Cardiac muscle cell (in vitro differentiated cells and primary cell): ENCODE data around the gene LYPD6B. TPM values are rescaled to one million over a fixed set of nuclear protein-coding genes. Genes with fewer than 3 reads are reported as not detected.

ENCODE experiments used
- DNase-seq, 2 donors: peaks; one replicate each; pipeline versions ENCODE4 v3.0.0 to v3.0.0-alpha.2; 2010 to 2017; ENCODE audit warnings: low read depth in 1 of 2, low spot score in 1 of 2
- H3K27ac ChIP-seq: fragments of 200-600 bp; sonication (generic); 2 replicates; pipeline ENCODE4 v1.5.1; 2016
- H3K27me3 ChIP-seq: fragments of 200-600 bp; sonication (generic); 2 replicates; pipeline ENCODE4 v1.6.0; 2016; ENCODE audit warnings: control low read depth
- H3K36me3 ChIP-seq: fragments of 200-600 bp; sonication (generic); 2 replicates; pipeline ENCODE4 v1.5.1; 2016; ENCODE audit warnings: control low read depth
- H3K4me1 ChIP-seq: fragments of 200-600 bp; sonication (generic); 2 replicates; pipeline ENCODE4 v1.8.1; 2017; ENCODE audit warnings: low read depth, mild to moderate bottlenecking, mixed run types
- H3K4me3 ChIP-seq: fragments of 200-600 bp; sonication (generic); 2 replicates; pipeline ENCODE4 v1.5.1; 2016; ENCODE audit warnings: mild to moderate bottlenecking
- H3K9me3 ChIP-seq: fragments of 200-600 bp; sonication (generic); 2 replicates; pipeline ENCODE4 v1.5.1; 2017; ENCODE audit warnings: low read depth, mild to moderate bottlenecking, control low read depth
- polyA plus RNA-seq: library from polyadenylated mRNA; unstranded; fragments of >200 nt; fragmentation: Nextera tagmentation; extraction: Ambion mirVana; gene quantifications from 2 replicates; pipeline ENCODE4 v1.2.1, GENCODE V29; 2016
- total RNA-seq: library from RNA; depleted of rRNA; stranded (reverse); fragments of >200 nt; gene quantifications from 2 replicates; pipeline ENCODE4 v1.2.3, GENCODE V29; 2016
- TF ChIP-seq, protein P1 (sequence below): IDR thresholded peaks from 2 replicates; pipeline ENCODE4 v1.5.1; 2012; ENCODE audit warnings: low read depth, mild to moderate bottlenecking, low read length

Gene LYPD6B
- total and polyA plus RNA-seq, 2 experiments from 2014 or later, result 1.6 to 5.7 TPM

GRCh38 chr2:149028377-149028776, 10.1 kb upstream of the LYPD6B start:
- H3K27me3 ChIP-seq, result no peaks in the 10 kb centered on the region
- no peak overlapping the region for H3K27ac ChIP-seq
- TF ChIP-seq, protein P1, sequence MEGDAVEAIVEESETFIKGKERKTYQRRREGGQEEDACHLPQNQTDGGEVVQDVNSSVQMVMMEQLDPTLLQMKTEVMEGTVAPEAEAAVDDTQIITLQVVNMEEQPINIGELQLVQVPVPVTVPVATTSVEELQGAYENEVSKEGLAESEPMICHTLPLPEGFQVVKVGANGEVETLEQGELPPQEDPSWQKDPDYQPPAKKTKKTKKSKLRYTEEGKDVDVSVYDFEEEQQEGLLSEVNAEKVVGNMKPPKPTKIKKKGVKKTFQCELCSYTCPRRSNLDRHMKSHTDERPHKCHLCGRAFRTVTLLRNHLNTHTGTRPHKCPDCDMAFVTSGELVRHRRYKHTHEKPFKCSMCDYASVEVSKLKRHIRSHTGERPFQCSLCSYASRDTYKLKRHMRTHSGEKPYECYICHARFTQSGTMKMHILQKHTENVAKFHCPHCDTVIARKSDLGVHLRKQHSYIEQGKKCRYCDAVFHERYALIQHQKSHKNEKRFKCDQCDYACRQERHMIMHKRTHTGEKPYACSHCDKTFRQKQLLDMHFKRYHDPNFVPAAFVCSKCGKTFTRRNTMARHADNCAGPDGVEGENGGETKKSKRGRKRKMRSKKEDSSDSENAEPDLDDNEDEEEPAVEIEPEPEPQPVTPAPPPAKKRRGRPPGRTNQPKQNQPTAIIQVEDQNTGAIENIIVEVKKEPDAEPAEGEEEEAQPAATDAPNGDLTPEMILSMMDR, result no peak
- H3K4me1 ChIP-seq, result no peaks in the 10 kb centered on the region
- H3K9me3 ChIP-seq, result no peaks in the 10 kb centered on the region
- no peak overlapping the region for H3K4me3 ChIP-seq
- H3K36me3 ChIP-seq, result no peaks in the 10 kb centered on the region
- no peak for DNase-seq

DNA sequence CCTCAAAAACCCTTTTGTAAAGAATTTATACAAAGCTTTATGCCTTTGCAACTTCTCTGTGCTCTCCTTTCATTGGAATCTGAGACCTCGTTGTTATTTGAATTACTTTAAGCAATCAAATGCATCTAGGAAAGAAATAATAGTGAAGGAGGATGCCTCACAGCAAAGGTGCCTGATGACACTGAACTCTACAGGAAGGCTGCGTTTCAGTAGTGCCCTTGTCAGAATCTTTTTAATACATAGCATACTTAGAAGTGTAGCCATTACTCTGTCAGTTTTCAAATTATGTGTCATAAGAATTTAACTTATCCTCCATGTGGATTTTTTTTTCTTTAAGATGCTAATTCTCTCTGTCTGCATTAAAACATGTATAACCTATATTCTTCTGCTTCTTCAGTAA, 9.6 kb upstream of the LYPD6B start:
- no peak for DNase-seq
- TF ChIP-seq, protein P1, result no peak

GRCh38 chr2:149029307-149029965, 9.1 kb upstream of the LYPD6B start:
- H3K4me3 ChIP-seq, result no peak overlapping the region
- H3K9me3 ChIP-seq, result no peaks in the 10 kb centered on the region
- no peak for DNase-seq
- H3K36me3 ChIP-seq, result no peaks in the 10 kb centered on the region
- TF ChIP-seq, protein P1, result no peak
- H3K4me1 ChIP-seq, result no peaks in the 10 kb centered on the region
- H3K27ac ChIP-seq, result no peak overlapping the region
- no peaks in the 10 kb centered on the region for H3K27me3 ChIP-seq

More for the DNA sequence above, 9.6 kb upstream of the LYPD6B start:
- Histone ChIP-seq H3K4me1 (no peaks in the 10 kb centered on the region), H3K36me3 (no peaks in the 10 kb centered on the region), H3K4me3 (no peak overlapping the region), H3K9me3 (no peaks in the 10 kb centered on the region), H3K27me3 (no peaks in the 10 kb centered on the region), H3K27ac (no peak overlapping the region)

GRCh38 chr2:149031396-149031795, 7.1 kb upstream of the LYPD6B start:
- no peaks in the 10 kb centered on the region for H3K4me1 ChIP-seq
- H3K36me3 ChIP-seq, result no peaks in the 10 kb centered on the region
- H3K9me3 ChIP-seq, result no peaks in the 10 kb centered on the region
- no peaks in the 10 kb centered on the region for H3K27me3 ChIP-seq
- no peak overlapping the region for H3K27ac ChIP-seq
- no peak overlapping the region for H3K4me3 ChIP-seq
- DNase-seq, result no peak
- TF ChIP-seq, protein P1, result no peak

DNA sequence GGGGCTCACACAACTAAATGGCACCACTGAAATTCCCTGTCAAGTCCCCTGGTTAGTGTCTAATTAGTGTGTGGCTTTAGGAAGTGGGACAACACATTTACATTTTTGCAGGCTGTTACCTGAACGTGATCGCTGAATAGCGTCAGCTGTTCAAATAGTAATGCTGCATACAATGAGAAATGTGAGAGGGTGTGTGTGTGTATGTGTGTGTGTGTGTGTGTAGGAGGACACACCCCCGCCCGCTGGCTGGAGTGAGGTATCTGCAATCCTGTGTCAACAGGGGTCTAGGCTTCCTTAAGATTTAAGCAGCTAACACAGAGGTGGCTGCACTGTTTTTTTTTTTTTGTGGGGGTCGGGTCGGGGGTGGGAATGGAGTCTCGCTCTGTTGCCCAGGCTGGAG, 4.8 kb upstream of the LYPD6B start:
- H3K9me3 ChIP-seq, result no peaks in the 10 kb centered on the region
- H3K4me3 ChIP-seq, result no peak overlapping the region
- peaks cover 10% of the 10 kb centered on the region for H3K27me3 ChIP-seq
- H3K36me3 ChIP-seq, result no peaks in the 10 kb centered on the region
- H3K4me1 ChIP-seq, result no peaks in the 10 kb centered on the region
- H3K27ac ChIP-seq, result no peak overlapping the region
- DNase-seq, result no peak
- TF ChIP-seq, protein P1, result no peak

DNA sequence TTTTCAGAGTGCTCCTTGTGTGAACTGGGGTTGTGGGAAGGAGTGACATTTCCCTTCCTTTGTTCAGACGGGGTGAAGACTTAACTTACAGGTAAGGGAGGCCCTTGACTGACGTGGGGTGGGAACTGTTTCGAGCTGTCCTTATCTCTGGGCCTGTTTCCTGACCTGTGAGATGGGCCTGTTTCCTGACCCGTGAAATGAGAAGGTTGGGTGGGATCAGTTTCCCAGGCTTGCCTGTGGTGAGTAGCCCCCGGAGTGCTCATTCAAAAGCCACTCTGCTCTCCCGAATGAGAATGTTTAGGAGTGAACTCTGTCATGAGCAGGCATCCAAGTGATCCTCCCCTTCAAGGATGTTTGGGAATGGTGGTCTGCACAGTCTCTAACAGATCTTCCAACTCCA, 4.1 kb upstream of the LYPD6B start:
- Histone ChIP-seq H3K36me3 (no peaks in the 10 kb centered on the region), H3K4me3 (no peak overlapping the region), H3K4me1 (no peaks in the 10 kb centered on the region), H3K9me3 (no peaks in the 10 kb centered on the region), H3K27me3 (peaks cover 10% of the 10 kb centered on the region), H3K27ac (no peak overlapping the region)
- no peak for DNase-seq
- TF ChIP-seq, protein P1, result no peak
